GM21737 (cell line): ENCODE data around the gene SRP9.

Experiments used
- ATAC-seq: cut with Tn5 transposase; IDR thresholded peaks from one replicate; pipeline ENCODE4 v1.9.1; 2021; ENCODE audit warnings: mild to moderate bottlenecking, moderate library complexity; ENCODE audit not compliant: unreplicated experiment

Gene SRP9

GRCh38 chr1:225777583-225778336, at the start of gene SRP9:
SRP9 (plus strand) TSS chr1:225777826; CDS start chr1:225777941, 115 bp downstream.
- peak; percentile 100 for ATAC-seq

GRCh38 chr1:225731491-225731890, 46.1 kb upstream of the SRP9 start:
- no peak for ATAC-seq

GRCh38 chr1:225733254-225733653, 44.4 kb upstream of the SRP9 start:
- no peak for ATAC-seq

GRCh38 chr1:225735252-225736149, 42.1 kb upstream of the SRP9 start:
- ATAC-seq: no peak

- ATAC-seq: no peak
These were observed 41.1 kb upstream of the SRP9 start for GRCh38 chr1:225736437-225737098.

- no peak for ATAC-seq
These were observed 40.5 kb upstream of the SRP9 start for GRCh38 chr1:225737161-225737560.

- no peak for ATAC-seq
These were observed 39.8 kb upstream of the SRP9 start for GRCh38 chr1:225737866-225738265.

GRCh38 chr1:225738763-225739162, 38.9 kb upstream of the SRP9 start:
- no peak for ATAC-seq

GRCh38 chr1:225739542-225740107, 38.0 kb upstream of the SRP9 start:
- ATAC-seq: no peak

GRCh38 chr1:225744745-225745144, 32.9 kb upstream of the SRP9 start:
- no peak for ATAC-seq

- ATAC-seq: no peak
These were observed 32.4 kb upstream of the SRP9 start for GRCh38 chr1:225745273-225745672.

- ATAC-seq: no peak
These were observed 31.1 kb upstream of the SRP9 start for GRCh38 chr1:225746361-225747179.

- ATAC-seq: no peak
These were observed 30.1 kb upstream of the SRP9 start for GRCh38 chr1:225747566-225747965.

GRCh38 chr1:225748529-225748928, 29.1 kb upstream of the SRP9 start:
- no peak for ATAC-seq

- no peak for ATAC-seq
These were observed 27.9 kb upstream of the SRP9 start for GRCh38 chr1:225749706-225750105.

GRCh38 chr1:225750420-225750819, 27.2 kb upstream of the SRP9 start:
- no peak for ATAC-seq

GRCh38 chr1:225750875-225751824, 26.5 kb upstream of the SRP9 start:
- ATAC-seq: no peak

- ATAC-seq: no peak
These were observed 25.4 kb upstream of the SRP9 start for GRCh38 chr1:225752245-225752644.
